HG03520 (cell line): ENCODE measurements around the gene PHC1.
"Not testable (repeated sequence)": the region's sequence is repeated elsewhere in the genome, so short reads cannot be mapped to it uniquely, and the experiment has no call there.

Experiments
- ATAC-seq: cut with Tn5 transposase; IDR thresholded peaks from one replicate; pipeline ENCODE4 v1.9.1; 2021; ENCODE audit warnings: mild to moderate bottlenecking, moderate library complexity; ENCODE audit not compliant: unreplicated experiment

PHC1 gene

GRCh38 chr12:8909752-8910151, 4.6 kb upstream of the PHC1 start:
- no peak for ATAC-seq

GRCh38 chr12:8911606-8912268, 2.6 kb upstream of the PHC1 start:
- ATAC-seq = no peak

GRCh38 chr12:8912914-8913313, 1.4 kb upstream of the PHC1 start:
- no peak for ATAC-seq

GRCh38 chr12:8913702-8914032, 642 bp upstream of the PHC1 start:
- no peak for ATAC-seq

GRCh38 chr12:8914716-8915526, 612 bp downstream of the PHC1 start:
- ATAC-seq = peak; percentile 58

- ATAC-seq = no peak
These were observed 1.8 kb downstream of the PHC1 start for GRCh38 chr12:8916154-8916553.

GRCh38 chr12:8917031-8917430, 2.7 kb downstream of the PHC1 start:
- no peak for ATAC-seq

- ATAC-seq = no peak
These were observed 3.4 kb downstream of the PHC1 start for GRCh38 chr12:8917751-8918150.

GRCh38 chr12:8919643-8920042, 5.3 kb downstream of the PHC1 start:
- not testable (repeated sequence) for ATAC-seq

- ATAC-seq = no peak
These were observed 8.2 kb downstream of the PHC1 start for GRCh38 chr12:8922544-8922943.

GRCh38 chr12:8930655-8931323, 16.5 kb downstream of the PHC1 start:
- ATAC-seq = not testable (repeated sequence)

- ATAC-seq = not testable (repeated sequence)
These were observed 18.2 kb downstream of the PHC1 start for GRCh38 chr12:8932464-8932863.

- ATAC-seq = not testable (repeated sequence)
These were observed 19.8 kb downstream of the PHC1 start for GRCh38 chr12:8934080-8934479.

- no peak for ATAC-seq
These were observed 22.4 kb downstream of the PHC1 start for GRCh38 chr12:8936735-8937134.

GRCh38 chr12:8937842-8938442, 23.6 kb downstream of the PHC1 start:
- ATAC-seq = not testable (repeated sequence)

- ATAC-seq = no peak
These were observed 27.6 kb downstream of the PHC1 start for GRCh38 chr12:8941691-8942478.

GRCh38 chr12:8943565-8944186, 29.4 kb downstream of the PHC1 start:
- no peak for ATAC-seq

GRCh38 chr12:8946733-8947132, 32.4 kb downstream of the PHC1 start:
- no peak for ATAC-seq

- no peak for ATAC-seq
These were observed 33.4 kb downstream of the PHC1 start for GRCh38 chr12:8947737-8948136.

GRCh38 chr12:8948701-8949341, 34.5 kb downstream of the PHC1 start:
- no peak for ATAC-seq
